Tibial nerve (tissue), 4 donors: ENCODE data around the gene ERMP1. TPM values are rescaled to one million over a fixed set of nuclear protein-coding genes. Genes with fewer than 3 reads are reported as not detected.

Source experiments
- DNase-seq, 2 donors: peaks; one replicate each; pipeline ENCODE4 v3.0.0-alpha.2; 2019; ENCODE audit warnings: low spot score in 2 of 2
- H3K27ac ChIP-seq, 4 donors: fragments of 200-600 bp; sonication (generic) in 3 of 4; one replicate each; pipeline ENCODE4 v1.5.1; 2017 to 2019; ENCODE audit warnings: mild to moderate bottlenecking in 1 of 4
- H3K27me3 ChIP-seq, 2 donors: fragments of 200-600 bp; sonication (generic) in 1 of 2; one replicate each; pipeline versions ENCODE4 v1.5.1 to v1.6.0; 2017 to 2019
- H3K36me3 ChIP-seq, 3 donors: fragments of 200-600 bp; sonication (generic); one replicate each; pipeline ENCODE4 v1.5.1; 2018 to 2019
- H3K4me1 ChIP-seq, 4 donors: fragments of 200-600 bp; sonication (generic) in 3 of 4; one replicate each; pipeline ENCODE4 v1.5.1; 2017 to 2019
- H3K4me3 ChIP-seq, 4 donors: fragments of 200-600 bp; sonication (generic) in 3 of 4; one replicate each; pipeline ENCODE4 v1.5.1; 2017 to 2019; ENCODE audit warnings: mild to moderate bottlenecking in 1 of 4, moderate library complexity in 1 of 4
- H3K9me3 ChIP-seq, 4 donors: fragments of 200-600 bp; sonication (generic) in 3 of 4; one replicate each; pipeline ENCODE4 v1.5.1; 2017 to 2019
- EP300 ChIP-seq, 2 donors: sonication (generic); formaldehyde crosslinking; IDR thresholded peaks; one replicate each; pipeline ENCODE4 v1.6.1; 2017; ENCODE audit warnings: antibody characterized with exemption in 2 of 2, mild to moderate bottlenecking in 1 of 2
- POLR2A ChIP-seq, 2 donors: fragments of 450-650 bp; IDR thresholded peaks; one replicate each; pipeline ENCODE4 v1.6.1; 2017; ENCODE audit warnings: antibody characterized with exemption in 2 of 2, mild to moderate bottlenecking in 2 of 2, moderate library complexity in 2 of 2
- WGBS, 2 donors: methylation state at CpG; one replicate each; pipeline ENCODE4 v1.1.5; 2018; 5-methylcytosine and 5-hydroxymethylcytosine counted together
- total RNA-seq, 4 donors: library from RNA; depleted of rRNA; stranded (reverse); fragments of >200 nt; gene quantifications; one replicate each; pipeline ENCODE4 v1.1.0, GENCODE V29; 2016
- TF ChIP-seq, protein P1 (sequence below), 5 experiments: fragments of 200-600 bp in 3 of 5; fragments of 450-650 bp in 2 of 5; sonication (generic) in 3 of 5; IDR thresholded peaks; one replicate each; pipeline ENCODE4 v1.5.1; 2016 to 2019; ENCODE audit warnings: antibody characterized with exemption in 5 of 5, mild to moderate bottlenecking in 3 of 5, moderate library complexity in 2 of 5

The ERMP1 gene
- total RNA-seq, 4 donors from 2014 or later = 11.1 to 17.5 (median 13.6) TPM

DNA sequence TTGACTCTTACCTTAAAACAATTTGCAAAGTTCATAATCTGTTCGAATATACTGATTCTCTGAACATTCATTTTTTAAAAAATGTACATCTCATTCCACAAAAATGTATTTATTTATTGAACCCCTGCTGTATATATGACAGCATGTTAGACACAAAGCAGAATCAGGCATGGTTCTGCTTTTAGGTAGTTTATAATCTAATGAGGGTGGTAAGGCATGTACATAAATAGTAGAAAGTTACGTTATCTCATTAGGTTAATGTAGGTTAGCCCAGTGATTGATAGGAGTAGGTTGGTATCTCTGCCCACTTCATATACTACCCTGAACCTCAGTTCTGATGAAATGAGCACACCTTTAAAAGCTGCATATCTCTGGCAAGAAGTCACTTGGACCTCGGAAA is 89.8 kb downstream of the ERMP1 start:
- Histone ChIP-seq H3K9me3 (no peaks in the 10 kb centered on the region), H3K27me3 (no peaks in the 10 kb centered on the region), H3K36me3 (peaks cover 0 to 80% (median 0%) of the 10 kb centered on the region in 3 donors), H3K4me1 (peaks cover 0 to 11% (median 0%) of the 10 kb centered on the region in 4 donors), H3K4me3 (no peak overlapping the region), H3K27ac (no peak overlapping the region)
- TF ChIP-seq POLR2A (IDR thresholded peaks at IDR 0.05) = no peak
- TF ChIP-seq, protein P1, sequence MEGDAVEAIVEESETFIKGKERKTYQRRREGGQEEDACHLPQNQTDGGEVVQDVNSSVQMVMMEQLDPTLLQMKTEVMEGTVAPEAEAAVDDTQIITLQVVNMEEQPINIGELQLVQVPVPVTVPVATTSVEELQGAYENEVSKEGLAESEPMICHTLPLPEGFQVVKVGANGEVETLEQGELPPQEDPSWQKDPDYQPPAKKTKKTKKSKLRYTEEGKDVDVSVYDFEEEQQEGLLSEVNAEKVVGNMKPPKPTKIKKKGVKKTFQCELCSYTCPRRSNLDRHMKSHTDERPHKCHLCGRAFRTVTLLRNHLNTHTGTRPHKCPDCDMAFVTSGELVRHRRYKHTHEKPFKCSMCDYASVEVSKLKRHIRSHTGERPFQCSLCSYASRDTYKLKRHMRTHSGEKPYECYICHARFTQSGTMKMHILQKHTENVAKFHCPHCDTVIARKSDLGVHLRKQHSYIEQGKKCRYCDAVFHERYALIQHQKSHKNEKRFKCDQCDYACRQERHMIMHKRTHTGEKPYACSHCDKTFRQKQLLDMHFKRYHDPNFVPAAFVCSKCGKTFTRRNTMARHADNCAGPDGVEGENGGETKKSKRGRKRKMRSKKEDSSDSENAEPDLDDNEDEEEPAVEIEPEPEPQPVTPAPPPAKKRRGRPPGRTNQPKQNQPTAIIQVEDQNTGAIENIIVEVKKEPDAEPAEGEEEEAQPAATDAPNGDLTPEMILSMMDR (IDR thresholded peaks at IDR 0.05) = no peak
- no peak for TF ChIP-seq EP300 (IDR thresholded peaks at IDR 0.05)
- DNase-seq = no peak
- 93 to 95% methylated on average over 3 of the region's 3 CpGs for WGBS, 2 donors

DNA sequence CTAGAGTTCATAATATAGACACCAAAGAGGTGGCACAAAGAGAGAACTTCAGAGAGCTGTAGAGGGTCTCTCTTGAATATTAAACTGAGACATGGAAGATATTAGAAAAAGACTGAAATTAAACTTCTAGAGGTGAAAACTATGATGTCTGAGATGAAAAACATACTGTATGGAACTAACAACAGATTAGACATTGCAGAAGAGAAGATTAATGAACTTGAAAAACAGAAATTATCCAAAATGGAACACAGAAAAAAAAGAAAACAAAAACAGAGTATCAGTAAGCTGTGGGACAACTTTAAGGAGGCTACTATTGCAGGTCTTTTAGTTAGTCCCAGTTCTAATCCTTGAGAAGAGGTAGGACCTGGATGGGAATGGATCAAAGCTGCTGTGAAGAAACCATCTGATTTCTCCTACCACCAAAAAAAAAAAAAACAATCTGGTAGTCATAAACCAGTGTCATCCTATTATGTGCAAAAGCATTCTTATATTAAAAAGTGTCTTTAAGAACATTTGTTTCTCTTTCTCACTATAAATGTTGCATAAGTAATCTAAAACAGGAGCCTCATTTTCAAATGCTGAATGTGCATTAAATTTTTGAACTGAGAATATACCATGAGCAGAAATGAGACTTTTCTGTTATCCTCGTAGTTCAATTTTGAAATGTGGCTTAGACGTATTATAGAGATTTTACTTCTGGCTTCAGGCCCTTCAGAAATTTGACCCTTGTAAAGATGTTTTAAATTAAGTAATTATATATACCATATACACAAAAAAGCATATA is 96.2 kb downstream of the ERMP1 start:
- H3K36me3 ChIP-seq = peaks cover 0 to 72% (median 0%) of the 10 kb centered on the region in 3 donors

DNA sequence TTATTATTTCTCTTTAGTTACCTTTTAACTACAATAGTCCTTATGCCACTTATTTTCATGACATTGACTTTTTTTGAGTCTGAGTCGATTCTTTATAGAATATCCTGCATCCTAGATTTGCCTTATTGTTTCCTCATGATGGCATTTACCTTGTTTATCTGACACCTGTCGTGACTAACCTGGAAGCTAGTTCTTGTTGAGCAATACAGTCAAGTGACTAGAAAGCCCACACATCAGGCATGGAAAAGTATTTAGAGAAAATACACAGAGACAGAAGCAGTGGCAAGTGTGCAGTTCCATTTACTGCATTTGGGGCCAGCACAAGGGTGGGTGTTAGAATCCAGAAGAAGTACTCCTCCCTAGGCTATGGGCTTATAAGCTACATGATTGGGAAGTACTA is 97.8 kb downstream of the ERMP1 start:
- Histone ChIP-seq H3K4me1 (no peaks in the 10 kb centered on the region), H3K36me3 (peaks cover 0 to 69% (median 0%) of the 10 kb centered on the region in 3 donors), H3K27ac (no peak overlapping the region), H3K27me3 (no peaks in the 10 kb centered on the region), H3K4me3 (no peak overlapping the region), H3K9me3 (no peaks in the 10 kb centered on the region)
- no peak for DNase-seq
- TF ChIP-seq EP300 (IDR thresholded peaks at IDR 0.05) = no peak
- TF ChIP-seq POLR2A (IDR thresholded peaks at IDR 0.05) = no peak
- TF ChIP-seq, protein P1 (IDR thresholded peaks at IDR 0.05) = no peak
- WGBS, 2 donors = 94% methylated on average over 2 of the region's 2 CpGs

More for the DNA sequence above, 96.2 kb downstream of the ERMP1 start:
- Histone ChIP-seq H3K4me3 (no peak overlapping the region), H3K4me1 (peaks cover 0 to 9% (median 0%) of the 10 kb centered on the region in 4 donors), H3K9me3 (no peaks in the 10 kb centered on the region), H3K27ac (no peak overlapping the region), H3K27me3 (no peaks in the 10 kb centered on the region)
- TF ChIP-seq, protein P1 (IDR thresholded peaks at IDR 0.05) = no peak
- TF ChIP-seq EP300 (IDR thresholded peaks at IDR 0.05) (no peak), POLR2A (IDR thresholded peaks at IDR 0.05) (no peak)
- 63 to 97% methylated on average over 2 of the region's 2 CpGs for WGBS, 2 donors
- DNase-seq = no peak

Other genes starting within 250 kb of the ERMP1 start
- gene RIC1, start 204.0 kb downstream of the ERMP1 start, total RNA-seq = 10 to 100 TPM; 41.0 to 45.9 (median 43.4) TPM
- not detected for gene MLANA, start 57.8 kb upstream of the ERMP1 start, total RNA-seq
- gene RANBP6, start 182.5 kb upstream of the ERMP1 start, total RNA-seq = 10 to 100 TPM in 3 of 4 donors, 1 to 10 TPM in 1; 8.8 to 19.9 (median 11.5) TPM